Lung (tissue), 12 donors: ENCODE measurements around the gene MYBBP1A. TPM values are rescaled to one million over a fixed set of nuclear protein-coding genes. Genes with fewer than 3 reads are reported as not detected.

Experiments used
- ATAC-seq: fragments of 200-7000 bp; cut with Tn5 transposase; one replicate; pipeline ENCODE4 v1.9.1; 2020; ENCODE audit warnings: moderate number of reproducible peaks; ENCODE audit not compliant: insufficient read depth, low FRiP score
- DNase-seq, 3 donors: peaks; one replicate each; pipeline ENCODE4 v3.0.0-alpha.2; 2013 to 2017
- H3K27ac ChIP-seq, 2 donors: one replicate each; pipeline ENCODE4 v1.5.1; 2013; ENCODE audit warnings: mild to moderate bottlenecking in 2 of 2, moderate library complexity in 2 of 2, control low read depth in 1 of 2, inconsistent platforms in 1 of 2, low read depth in 1 of 2, low read length in 1 of 2
- H3K27me3 ChIP-seq, 3 donors: one replicate each; pipeline ENCODE4 v1.5.1; 2013; ENCODE audit warnings: low read length in 2 of 3; ENCODE audit not compliant: control insufficient read depth in 3 of 3, insufficient read depth in 3 of 3
- H3K36me3 ChIP-seq, 4 donors: one replicate each; pipeline ENCODE4 v1.5.1; 2013; ENCODE audit warnings: low read length in 4 of 4, mild to moderate bottlenecking in 1 of 4, moderate library complexity in 1 of 4; ENCODE audit not compliant: control insufficient read depth in 4 of 4, insufficient read depth in 4 of 4
- H3K4me1 ChIP-seq, 5 donors: one replicate each; pipeline ENCODE4 v1.5.1; 2013; ENCODE audit warnings: low read length in 5 of 5, mild to moderate bottlenecking in 2 of 5, moderate library complexity in 1 of 5; ENCODE audit not compliant: control insufficient read depth in 5 of 5, insufficient read depth in 5 of 5
- H3K4me3 ChIP-seq: one replicate; pipeline ENCODE4 v1.5.1; 2013; ENCODE audit warnings: mild to moderate bottlenecking, control low read depth, moderate library complexity
- H3K9ac ChIP-seq, 2 donors: one replicate each; pipeline ENCODE4 v1.5.1; 2013; ENCODE audit warnings: low read length in 2 of 2, control low read depth in 1 of 2; ENCODE audit not compliant: insufficient read depth in 1 of 2
- H3K9me3 ChIP-seq, 4 donors: one replicate each; pipeline ENCODE4 v1.5.1; 2013; ENCODE audit warnings: low read length in 3 of 4, mild to moderate bottlenecking in 1 of 4, moderate library complexity in 1 of 4; ENCODE audit not compliant: control insufficient read depth in 4 of 4, insufficient read depth in 3 of 4
- CTCF ChIP-seq: IDR thresholded peaks from 2 replicates; pipeline ENCODE4 v1.5.1; 2012; ENCODE audit warnings: mild to moderate bottlenecking; ENCODE audit errors: control extremely low read depth, extremely low read depth
- WGBS, 2 donors: extraction: QIAGEN DNeasy Blood & Tissue Kit; methylation state at CpG; one replicate each; pipeline ENCODE4 v1.1.7; 2013; 5-methylcytosine and 5-hydroxymethylcytosine counted together
- polyA plus RNA-seq, 2 donors: library from polyadenylated mRNA; stranded (reverse); fragments of 200-250 nt; gene quantifications; one replicate each; pipeline ENCODE4 v1.2.1, GENCODE V29; 2013
- total RNA-seq, 2 donors: library from RNA; depleted of rRNA in 1 of 2; stranded (reverse); fragments of >200 nt in 1 of 2; gene quantifications; one replicate each; pipeline ENCODE4 v1.2.1, GENCODE V29; 2014 to 2021
- donor health status: control.
- donor health status: control.
- donor health status: Bipolar disorder and iron deficiency.
- donor health status: healthy.
- donor health status: DM: yes; HTN: yes; CAD: no.

The MYBBP1A gene
- total and polyA plus RNA-seq, 4 donors = 21.2 to 71.7 (median 34.4) TPM

- DNase-seq (no peak), ATAC-seq (no peak)
- TF ChIP-seq CTCF = no peak
- Histone ChIP-seq H3K36me3 (peaks cover 3 to 89% (median 36%) of the 10 kb centered on the region in 4 donors), H3K4me3 (no peak overlapping the region), H3K4me1 (no peaks in the 10 kb centered on the region), H3K9ac (no peak overlapping the region), H3K27ac (no peak overlapping the region), H3K9me3 (no peaks in the 10 kb centered on the region), H3K27me3 (no peaks in the 10 kb centered on the region)
- 92 to 95% methylated on average over 17 of the region's 17 CpGs for whole genome bisulfite sequencing, 2 donors
Observed at GRCh38 chr17:4547118-4547906, 7.9 kb downstream of the MYBBP1A start.

- Histone ChIP-seq H3K9ac (no peak overlapping the region), H3K36me3 (peaks cover 3 to 90% (median 27%) of the 10 kb centered on the region in 4 donors), H3K27ac (no peak overlapping the region), H3K4me1 (peaks cover 0 to 4% (median 0%) of the 10 kb centered on the region in 5 donors), H3K9me3 (no peaks in the 10 kb centered on the region), H3K4me3 (no peak overlapping the region), H3K27me3 (no peaks in the 10 kb centered on the region)
- no peak for ATAC-seq
- WGBS, 2 donors = 92 to 94% methylated on average over 32 of the region's 32 CpGs
- DNase-seq = no peak
- no peak for TF ChIP-seq CTCF
Observed at GRCh38 chr17:4545217-4545951, 9.8 kb downstream of the MYBBP1A start.

- Histone ChIP-seq H3K36me3 (peaks cover 3 to 90% (median 26%) of the 10 kb centered on the region in 4 donors), H3K9me3 (no peaks in the 10 kb centered on the region), H3K9ac (no peak overlapping the region), H3K27me3 (no peaks in the 10 kb centered on the region), H3K27ac (no peak overlapping the region), H3K4me1 (peaks cover 0 to 4% (median 0%) of the 10 kb centered on the region in 5 donors), H3K4me3 (no peak overlapping the region)
- no peak for TF ChIP-seq CTCF
- no peak for ATAC-seq
- DNase-seq = no peak
- WGBS, 2 donors = 92 to 94% methylated on average over 18 of the region's 18 CpGs
Observed at GRCh38 chr17:4544951-4545216, 10.3 kb downstream of the MYBBP1A start.
